Keratinocyte (primary cell): Measurements from ENCODE around the gene ADGRB3.

Experiments
- CTCF ChIP-seq, 3 experiments: IDR thresholded peaks in 1 of 3; conservative IDR thresholded peaks in 1 of 3; optimal IDR thresholded peaks in 1 of 3; 2 replicates in 2 of 3; 3 replicates in 1 of 3; pipeline versions ENCODE3 to v1.5.1; 2011; ENCODE audit warnings: low read length in 3 of 3, mild to moderate bottlenecking in 3 of 3, moderate library complexity in 2 of 3, control low read depth in 1 of 3, inconsistent platforms in 1 of 3; ENCODE audit not compliant: insufficient read depth in 2 of 3; ENCODE audit errors: extremely low read depth in 1 of 3
- EZH2 ChIP-seq: IDR thresholded peaks from one replicate; pipeline ENCODE4 v1.6.1; 2012; ENCODE audit warnings: inconsistent platforms, mild to moderate bottlenecking, low read length, moderate library complexity

- TF ChIP-seq CTCF (optimal IDR thresholded peaks at IDR 0.05 in 1 of 3, IDR thresholded peaks at IDR 0.05 in 1 of 3, conservative IDR thresholded peaks at IDR 0.05 in 1 of 3; ENCODE audit: extremely low read depth in 1 of 3, insufficient read depth in 2 of 3, low read length in 3 of 3): no peak
- TF ChIP-seq EZH2: no peak
These were observed 81.5 kb downstream of the ADGRB3 start for GRCh38 chr6:68716620-68717019.
